COLO668 (cell line): Measurements from ENCODE around the gene ZNF571.

Experiments
- DNase-seq: peaks from one replicate; lab custom pipeline; 2025; ENCODE audit not compliant: unreplicated experiment; lab: John Stamatoyannopoulos, UW

ZNF571 gene

GRCh38 chr19:37594304-37594981 lies at the start of gene ZNF571, which contains the start of gene ZNF540:
TSS of gene ZNF571 (minus strand) at chr19:37594792. CDS start at chr19:37586676, 8,116 bp downstream.
TSS of gene ZNF540 (plus strand) at chr19:37594876. CDS start at chr19:37598448, 3,572 bp downstream.
- peak; percentile 96 for DNase-seq

- DNase-seq, result no peak
Measured at GRCh38 chr19:37635076-37636056, 40.8 kb upstream of the ZNF571 start.

- peak; percentile 74 for DNase-seq
Measured at GRCh38 chr19:37594982-37595382, 390 bp upstream of the ZNF571 start.

- no peak for DNase-seq
Measured at GRCh38 chr19:37593996-37594303, 642 bp downstream of the ZNF571 start.

GRCh38 chr19:37583340-37583739 lies 11.3 kb downstream of the ZNF571 start:
- no peak for DNase-seq

GRCh38 chr19:37572203-37572602 lies 22.4 kb downstream of the ZNF571 start:
- no peak for DNase-seq

GRCh38 chr19:37565370-37565669 lies 29.3 kb downstream of the ZNF571 start:
- no peak for DNase-seq

- no peak for DNase-seq
Measured at GRCh38 chr19:37564624-37565369, 29.8 kb downstream of the ZNF571 start.

GRCh38 chr19:37563518-37563917 lies 31.1 kb downstream of the ZNF571 start:
- DNase-seq, result no peak

GRCh38 chr19:37551129-37551993 lies 43.2 kb downstream of the ZNF571 start:
- DNase-seq, result no peak

GRCh38 chr19:37537391-37537947 lies 57.1 kb downstream of the ZNF571 start:
- DNase-seq, result no peak

- no peak for DNase-seq
Measured at GRCh38 chr19:37519890-37520289, 74.7 kb downstream of the ZNF571 start.
